Upper lobe of right lung (tissue), 1 donor: Measurements from ENCODE around the gene FGF23. TPM values are rescaled to one million over a fixed set of nuclear protein-coding genes. Genes with fewer than 3 reads are reported as not detected.
A peak's percentile ranks its signal among the peaks of the same experiment; 100 is the strongest.

Source experiments
- ATAC-seq: fragments of 200-7000 bp; cut with Tn5 transposase; one replicate; pipeline ENCODE4 v1.9.1; 2020; ENCODE audit warnings: mild to moderate bottlenecking, moderate library complexity
- DNase-seq: peaks from one replicate; pipeline ENCODE4 v3.0.0-alpha.2; 2020
- H3K27ac ChIP-seq: fragments of 200-600 bp; one replicate; pipeline ENCODE4 v1.8.0; 2022
- H3K27me3 ChIP-seq: fragments of 200-600 bp; one replicate; pipeline ENCODE4 v1.8.0; 2022; ENCODE audit warnings: mild to moderate bottlenecking
- H3K36me3 ChIP-seq: fragments of 200-600 bp; one replicate; pipeline ENCODE4 v1.8.0; 2022
- H3K4me1 ChIP-seq: fragments of 200-600 bp; one replicate; pipeline ENCODE4 v1.8.0; 2022
- H3K4me3 ChIP-seq: fragments of 200-600 bp; one replicate; pipeline ENCODE4 v1.8.0; 2022; ENCODE audit warnings: mild to moderate bottlenecking
- H3K9me3 ChIP-seq: fragments of 200-600 bp; one replicate; pipeline ENCODE4 v1.8.0; 2022
- CTCF ChIP-seq: fragments of 200-600 bp; IDR thresholded peaks from one replicate; pipeline ENCODE4 v1.8.0; 2022; ENCODE audit warnings: antibody characterized with exemption
- intact Hi-C: fragments of 100-400 bp; cut with DNase I; formaldehyde crosslinking; loops from one replicate; pipeline ENCODE4 v1.11.0; 2022
- total RNA-seq: library from RNA; stranded (reverse); fragmentation: NEBNext Ultra II Directional; extraction: Animal tissue kit (Norgen Biotek cat#: 25700); gene quantifications from one replicate; pipeline ENCODE4 v1.2.1, GENCODE V29; 2021
- donor health status: DM: no; HTN: yes; CAD: no; lungs with severe emphysema.

FGF23 gene
- total RNA-seq, 1 donor from 2014 or later = not detected

GRCh38 chr12:4346931-4347330 lies 32.6 kb downstream of the FGF23 start:
- Histone ChIP-seq H3K36me3 (peaks cover 13% of the 10 kb centered on the region), H3K27me3 (no peaks in the 10 kb centered on the region), H3K4me1 (no peaks in the 10 kb centered on the region), H3K27ac (no peak overlapping the region), H3K9me3 (no peaks in the 10 kb centered on the region), H3K4me3 (no peak overlapping the region)
- no peak for ATAC-seq
- no peak for DNase-seq
- intact Hi-C loops = no loop called here
- TF ChIP-seq CTCF = no peak

- intact Hi-C loops = no loop called here
- H3K9me3 ChIP-seq = no peaks in the 10 kb centered on the region
- H3K36me3 ChIP-seq = peaks cover 22% of the 10 kb centered on the region
- TF ChIP-seq CTCF = no peak
- no peaks in the 10 kb centered on the region for H3K27me3 ChIP-seq
- no peak for ATAC-seq
- no peak overlapping the region for H3K27ac ChIP-seq
- no peak for DNase-seq
- H3K4me1 ChIP-seq = no peaks in the 10 kb centered on the region
- no peak overlapping the region for H3K4me3 ChIP-seq
Measured at GRCh38 chr12:4331842-4332241, 47.7 kb downstream of the FGF23 start.

- no peak for TF ChIP-seq CTCF
- DNase-seq (no peak), ATAC-seq (no peak)
- intact Hi-C loops = no loop called here
- Histone ChIP-seq H3K9me3 (no peaks in the 10 kb centered on the region), H3K27ac (no peak overlapping the region), H3K36me3 (peaks cover 19% of the 10 kb centered on the region), H3K4me3 (no peak overlapping the region), H3K4me1 (no peaks in the 10 kb centered on the region), H3K27me3 (no peaks in the 10 kb centered on the region)
Measured at GRCh38 chr12:4331221-4331620, 48.3 kb downstream of the FGF23 start.

GRCh38 chr12:4330203-4330602 lies 49.3 kb downstream of the FGF23 start:
- no peaks in the 10 kb centered on the region for H3K4me1 ChIP-seq
- no peak for TF ChIP-seq CTCF
- H3K9me3 ChIP-seq = no peaks in the 10 kb centered on the region
- no peak overlapping the region for H3K4me3 ChIP-seq
- no peaks in the 10 kb centered on the region for H3K27me3 ChIP-seq
- H3K36me3 ChIP-seq = peaks cover 11% of the 10 kb centered on the region
- ATAC-seq (peak; percentile 52), DNase-seq (no peak)
- intact Hi-C loops = no loop called here
- no peak overlapping the region for H3K27ac ChIP-seq

GRCh38 chr12:4327293-4327692 lies 52.2 kb downstream of the FGF23 start:
- H3K4me3 ChIP-seq = no peak overlapping the region
- H3K9me3 ChIP-seq = no peaks in the 10 kb centered on the region
- H3K27ac ChIP-seq = no peak overlapping the region
- DNase-seq (no peak), ATAC-seq (no peak)
- intact Hi-C loops = no loop called here
- TF ChIP-seq CTCF = no peak
- H3K36me3 ChIP-seq = no peaks in the 10 kb centered on the region
- no peaks in the 10 kb centered on the region for H3K27me3 ChIP-seq
- H3K4me1 ChIP-seq = peaks cover under 1% of the 10 kb centered on the region

GRCh38 chr12:4325966-4326365 lies 53.5 kb downstream of the FGF23 start:
- Histone ChIP-seq H3K4me1 (peaks cover 8% of the 10 kb centered on the region), H3K27ac (no peak overlapping the region), H3K36me3 (no peaks in the 10 kb centered on the region), H3K4me3 (no peak overlapping the region), H3K9me3 (no peaks in the 10 kb centered on the region), H3K27me3 (no peaks in the 10 kb centered on the region)
- no peak for DNase-seq
- intact Hi-C loops = no loop called here
- TF ChIP-seq CTCF = no peak
- no peak for ATAC-seq
